Tibial artery (tissue), 4 donors: ENCODE data around the gene UBA5.

Experiments used
- DNase-seq, 2 donors: peaks; one replicate each; pipeline ENCODE4 v3.0.0-alpha.2; 2019
- H3K27ac ChIP-seq, 2 donors: fragments of 200-600 bp; sonication (generic) in 1 of 2; 1 replicate in 1 of 2; 2 replicates in 1 of 2; pipeline ENCODE4 v1.5.1; 2018 to 2019; ENCODE audit warnings: mild to moderate bottlenecking in 1 of 2
- H3K27me3 ChIP-seq, 2 donors: fragments of 200-600 bp; sonication (generic) in 1 of 2; one replicate each; pipeline versions ENCODE4 v1.5.1 to v1.6.0; 2016 to 2019
- H3K36me3 ChIP-seq, 3 donors: fragments of 200-600 bp; sonication (generic) in 2 of 3; one replicate each; pipeline ENCODE4 v1.5.1; 2016 to 2019; ENCODE audit warnings: mild to moderate bottlenecking in 2 of 3
- H3K4me1 ChIP-seq, 4 donors: fragments of 200-600 bp; sonication (generic) in 2 of 4; 1 replicate in 3 of 4; 2 replicates in 1 of 4; pipeline ENCODE4 v1.5.1; 2016 to 2019
- H3K4me3 ChIP-seq, 2 donors: fragments of 200-600 bp; sonication (generic) in 1 of 2; 1 replicate in 1 of 2; 2 replicates in 1 of 2; pipeline ENCODE4 v1.5.1; 2018 to 2019; ENCODE audit warnings: mild to moderate bottlenecking in 2 of 2
- H3K9me3 ChIP-seq, 3 donors: fragments of 200-600 bp; sonication (generic) in 1 of 3; one replicate each; pipeline ENCODE4 v1.5.1; 2016 to 2019
- CTCF ChIP-seq, 2 experiments: fragments of 200-600 bp in 1 of 2; fragments of 450-650 bp in 1 of 2; IDR thresholded peaks; one replicate each; pipeline ENCODE4 v1.5.1; 2017 to 2019; ENCODE audit warnings: antibody characterized with exemption in 2 of 2, mild to moderate bottlenecking in 1 of 2, moderate library complexity in 1 of 2
- intact Hi-C: fragments of 100-400 bp; cut with DNase I; formaldehyde crosslinking; loops from one replicate; pipeline ENCODE4 v1.15.0; 2023; ENCODE audit warnings: low total_unique reads

The UBA5 gene

GRCh38 chr3:132660811-132661070 lies 612 bp downstream of the UBA5 start:
- no peaks in the 10 kb centered on the region for H3K27me3 ChIP-seq
- peaks cover 0 to 39% (median 22%) of the 10 kb centered on the region in 4 donors for H3K4me1 ChIP-seq
- H3K27ac ChIP-seq: peak overlapping the region; percentile 91 to 96
- no peak for DNase-seq
- intact Hi-C loops: no loop called here
- no peaks in the 10 kb centered on the region for H3K36me3 ChIP-seq
- H3K9me3 ChIP-seq: no peaks in the 10 kb centered on the region
- H3K4me3 ChIP-seq: peak overlapping the region; percentile 78 to 85
- TF ChIP-seq CTCF (IDR thresholded peaks at IDR 0.05): no peak

GRCh38 chr3:132661101-132661500 lies 972 bp downstream of the UBA5 start:
- no peaks in the 10 kb centered on the region for H3K36me3 ChIP-seq
- TF ChIP-seq CTCF (IDR thresholded peaks at IDR 0.05): no peak
- H3K4me1 ChIP-seq: peaks cover 0 to 39% (median 22%) of the 10 kb centered on the region in 4 donors
- peak overlapping the region; percentile 91 to 96 for H3K27ac ChIP-seq
- peak overlapping the region; percentile 78 to 85 for H3K4me3 ChIP-seq
- no peaks in the 10 kb centered on the region for H3K9me3 ChIP-seq
- intact Hi-C loops: no loop called here
- H3K27me3 ChIP-seq: no peaks in the 10 kb centered on the region
- no peak for DNase-seq

GRCh38 chr3:132662212-132662611 lies 2.1 kb downstream of the UBA5 start:
- no peak overlapping the region for H3K4me3 ChIP-seq
- H3K27ac ChIP-seq: no peak overlapping the region
- H3K4me1 ChIP-seq: peaks cover 0 to 39% (median 22%) of the 10 kb centered on the region in 4 donors
- no peaks in the 10 kb centered on the region for H3K27me3 ChIP-seq
- H3K9me3 ChIP-seq: no peaks in the 10 kb centered on the region
- DNase-seq: no peak
- no peak for TF ChIP-seq CTCF (IDR thresholded peaks at IDR 0.05)
- intact Hi-C loops: no loop called here
- peaks cover 0 to 5% (median 4%) of the 10 kb centered on the region in 3 donors for H3K36me3 ChIP-seq

- no peak overlapping the region for H3K27ac ChIP-seq
- H3K27me3 ChIP-seq: no peaks in the 10 kb centered on the region
- H3K4me1 ChIP-seq: peaks cover 0 to 25% (median 16%) of the 10 kb centered on the region in 4 donors
- peaks cover 0 to 15% (median 6%) of the 10 kb centered on the region in 3 donors for H3K36me3 ChIP-seq
- intact Hi-C loops: no loop called here
- no peak overlapping the region for H3K4me3 ChIP-seq
- no peaks in the 10 kb centered on the region for H3K9me3 ChIP-seq
- DNase-seq: no peak
- no peak for TF ChIP-seq CTCF (IDR thresholded peaks at IDR 0.05)
Observed at GRCh38 chr3:132665230-132665745, 5.2 kb downstream of the UBA5 start.

- intact Hi-C loops: no loop called here
- Histone ChIP-seq H3K9me3 (no peaks in the 10 kb centered on the region), H3K27me3 (no peaks in the 10 kb centered on the region), H3K4me1 (no peaks in the 10 kb centered on the region), H3K27ac (no peak overlapping the region), H3K36me3 (peaks cover 25 to 38% (median 31%) of the 10 kb centered on the region in 3 donors), H3K4me3 (no peak overlapping the region)
- no peak for TF ChIP-seq CTCF (IDR thresholded peaks at IDR 0.05)
- DNase-seq: no peak
Observed at GRCh38 chr3:132669256-132669777, 9.2 kb downstream of the UBA5 start.

- Histone ChIP-seq H3K4me1 (no peaks in the 10 kb centered on the region), H3K27ac (no peak overlapping the region), H3K9me3 (no peaks in the 10 kb centered on the region), H3K36me3 (peaks cover 61 to 73% (median 71%) of the 10 kb centered on the region in 3 donors), H3K27me3 (no peaks in the 10 kb centered on the region), H3K4me3 (no peak overlapping the region)
- DNase-seq: no peak
- intact Hi-C loops: no loop called here
- TF ChIP-seq CTCF (IDR thresholded peaks at IDR 0.05): no peak
Observed at GRCh38 chr3:132675408-132675807, 15.3 kb downstream of the UBA5 start.
